Psoas muscle (tissue), 8 donors: ENCODE data around the gene CHRNB1. TPM values are rescaled to one million over a fixed set of nuclear protein-coding genes. Genes with fewer than 3 reads are reported as not detected.

Experiments used
- ATAC-seq, 4 donors: fragments of 200-7000 bp; cut with Tn5 transposase; one replicate each; pipeline ENCODE4 v1.9.1; 2020; ENCODE audit warnings: moderate library complexity in 3 of 4, mild to moderate bottlenecking in 2 of 4
- DNase-seq, 2 donors: peaks; one replicate each; pipeline ENCODE4 v3.0.0-alpha.2; 2020
- H3K27ac ChIP-seq: fragments of 200-600 bp; one replicate; pipeline ENCODE4 v1.8.0; 2022
- H3K27me3 ChIP-seq, 3 donors: fragments of 200-600 bp in 1 of 3; one replicate each; pipeline versions ENCODE4 v1.6.1 to v1.8.0; 2013 to 2022; ENCODE audit warnings: low read length in 2 of 3, mild to moderate bottlenecking in 2 of 3, moderate library complexity in 1 of 3; ENCODE audit not compliant: insufficient read depth in 3 of 3
- H3K36me3 ChIP-seq, 2 donors: fragments of 200-600 bp in 1 of 2; one replicate each; pipeline versions ENCODE4 v1.6.1 to v1.8.0; 2013 to 2022; ENCODE audit warnings: low read depth in 1 of 2, mild to moderate bottlenecking in 1 of 2, moderate library complexity in 1 of 2; ENCODE audit not compliant: insufficient read depth in 1 of 2
- H3K4me1 ChIP-seq: fragments of 200-600 bp; one replicate; pipeline ENCODE4 v1.8.0; 2022
- H3K4me3 ChIP-seq: fragments of 200-600 bp; one replicate; pipeline ENCODE4 v1.8.0; 2022; ENCODE audit warnings: mild to moderate bottlenecking
- H3K9me3 ChIP-seq: fragments of 200-600 bp; one replicate; pipeline ENCODE4 v1.8.0; 2022
- WGBS, 3 donors: extraction: QIAGEN DNeasy Blood & Tissue Kit; methylation state at CpG; one replicate each; pipeline versions ENCODE4 v1.1.6 to v1.1.7; 2013; 5-methylcytosine and 5-hydroxymethylcytosine counted together
- intact Hi-C, 2 donors: fragments of 100-400 bp; cut with DNase I; formaldehyde crosslinking; loops; one replicate each; pipeline versions ENCODE4 v1.11.0 to v1.14.2; 2022
- polyA plus RNA-seq, 3 donors: library from polyadenylated mRNA; stranded (reverse); fragments of 200-250 nt; gene quantifications; one replicate each; pipeline ENCODE4 v1.2.3, GENCODE V29; 2013
- total RNA-seq, 4 donors: library from RNA; stranded (reverse); fragmentation: NEBNext Ultra II Directional in 2 of 4; extraction: Animal tissue kit (Norgen Biotek cat#: 25700) in 2 of 4; gene quantifications; one replicate each; pipeline versions ENCODE4 v1.2.1 to v1.2.4, GENCODE V29; 2021 to 2023
- TF ChIP-seq, protein P1 (sequence below): fragments of 200-600 bp; IDR thresholded peaks from one replicate; pipeline ENCODE4 v1.8.0; 2022; ENCODE audit warnings: antibody characterized with exemption
- donor health status: healthy with polysubstance abuse.
- donor health status: DM: no; HTN: no; CAD: no; lungs with moderate emphysema.
- donor health status: Bipolar disorder and iron deficiency.
- donor health status: healthy.
- donor health status: DM: yes; HTN: yes; CAD: no.
- donor health status: DM: no; HTN: no; CAD: no.
- donor health status: DM: no; HTN: no; CAD: no.
- donor health status: DM: yes; HTN: yes; CAD: no.

Gene CHRNB1
- total and polyA plus RNA-seq, 7 donors, result 73.0 to 190 (median 118) TPM

DNA sequence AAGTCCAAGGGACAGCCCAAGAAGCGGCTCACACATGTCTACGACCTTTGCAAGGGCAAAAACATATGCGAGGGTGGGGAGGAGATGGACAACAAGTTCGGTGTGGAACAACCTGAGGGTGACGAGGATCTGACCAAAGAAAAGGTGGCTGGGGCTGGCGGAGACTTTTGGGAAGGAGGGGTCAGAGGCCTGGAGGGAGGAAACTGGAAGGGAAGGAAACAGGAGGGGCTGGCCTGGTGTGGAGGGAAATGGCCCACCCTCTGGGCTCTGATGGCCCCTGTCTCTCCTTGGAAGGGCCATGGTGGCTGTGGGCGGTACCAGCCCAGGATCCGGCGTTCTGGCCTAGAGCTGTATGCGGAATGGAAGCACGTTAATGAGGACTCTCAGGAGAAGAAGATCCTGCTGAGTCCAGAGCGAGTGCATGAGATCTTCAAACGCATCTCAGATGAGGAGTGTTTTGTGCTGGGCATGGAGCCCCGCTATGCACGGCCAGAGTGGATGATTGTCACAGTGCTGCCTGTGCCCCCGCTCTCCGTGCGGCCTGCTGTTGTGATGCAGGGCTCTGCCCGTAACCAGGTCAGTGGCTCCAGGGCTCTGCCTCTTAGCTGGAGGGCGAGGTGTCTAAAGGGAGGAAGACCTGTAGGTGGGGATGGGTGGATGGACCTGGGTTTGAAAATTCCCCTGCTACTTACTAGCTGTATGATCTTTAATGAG, 51.8 kb downstream of the CHRNB1 start:
- no peaks in the 10 kb centered on the region for H3K27me3 ChIP-seq
- no peaks in the 10 kb centered on the region for H3K4me1 ChIP-seq
- DNase-seq (no peak), ATAC-seq (peak in 3 of 4 donors; percentile 15 to 47 (median 26))
- H3K27ac ChIP-seq, result peak overlapping the region; percentile 60
- H3K36me3 ChIP-seq, result peaks cover 12 to 66% of the 10 kb centered on the region in 2 donors
- H3K9me3 ChIP-seq, result no peaks in the 10 kb centered on the region
- WGBS, 3 donors, result 76 to 81% (median 79%) methylated on average over 20 of the region's 20 CpGs
- intact Hi-C loops, result no loop called here
- TF ChIP-seq, protein P1, sequence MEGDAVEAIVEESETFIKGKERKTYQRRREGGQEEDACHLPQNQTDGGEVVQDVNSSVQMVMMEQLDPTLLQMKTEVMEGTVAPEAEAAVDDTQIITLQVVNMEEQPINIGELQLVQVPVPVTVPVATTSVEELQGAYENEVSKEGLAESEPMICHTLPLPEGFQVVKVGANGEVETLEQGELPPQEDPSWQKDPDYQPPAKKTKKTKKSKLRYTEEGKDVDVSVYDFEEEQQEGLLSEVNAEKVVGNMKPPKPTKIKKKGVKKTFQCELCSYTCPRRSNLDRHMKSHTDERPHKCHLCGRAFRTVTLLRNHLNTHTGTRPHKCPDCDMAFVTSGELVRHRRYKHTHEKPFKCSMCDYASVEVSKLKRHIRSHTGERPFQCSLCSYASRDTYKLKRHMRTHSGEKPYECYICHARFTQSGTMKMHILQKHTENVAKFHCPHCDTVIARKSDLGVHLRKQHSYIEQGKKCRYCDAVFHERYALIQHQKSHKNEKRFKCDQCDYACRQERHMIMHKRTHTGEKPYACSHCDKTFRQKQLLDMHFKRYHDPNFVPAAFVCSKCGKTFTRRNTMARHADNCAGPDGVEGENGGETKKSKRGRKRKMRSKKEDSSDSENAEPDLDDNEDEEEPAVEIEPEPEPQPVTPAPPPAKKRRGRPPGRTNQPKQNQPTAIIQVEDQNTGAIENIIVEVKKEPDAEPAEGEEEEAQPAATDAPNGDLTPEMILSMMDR, result no peak
- no peak overlapping the region for H3K4me3 ChIP-seq

DNA sequence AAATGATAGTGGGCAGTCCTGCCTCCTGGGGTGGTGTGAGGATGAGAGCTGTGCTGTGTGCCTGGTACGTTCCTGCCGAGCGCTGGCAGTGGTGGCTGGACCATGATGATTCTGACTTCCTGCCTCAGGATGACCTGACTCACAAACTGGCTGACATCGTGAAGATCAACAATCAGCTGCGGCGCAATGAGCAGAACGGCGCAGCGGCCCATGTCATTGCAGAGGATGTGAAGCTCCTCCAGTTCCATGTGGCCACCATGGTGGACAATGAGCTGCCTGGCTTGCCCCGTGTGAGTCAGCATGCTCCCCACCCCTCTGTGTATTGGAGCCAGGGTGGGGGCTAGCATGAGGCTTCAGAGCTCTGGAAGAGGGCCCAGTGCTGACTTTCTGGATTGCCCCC, 52.4 kb downstream of the CHRNB1 start:
- Histone ChIP-seq H3K36me3 (peaks cover 15 to 71% of the 10 kb centered on the region in 2 donors), H3K27me3 (no peaks in the 10 kb centered on the region), H3K4me1 (no peaks in the 10 kb centered on the region), H3K27ac (peak overlapping the region; percentile 60), H3K4me3 (no peak overlapping the region), H3K9me3 (no peaks in the 10 kb centered on the region)
- DNase-seq (no peak), ATAC-seq (peak in 3 of 4 donors; percentile 35 to 45 (median 39))
- WGBS, 3 donors, result 75 to 82% (median 80%) methylated on average over 10 of the region's 10 CpGs
- intact Hi-C loops, result no loop called here
- TF ChIP-seq, protein P1, result no peak

DNA sequence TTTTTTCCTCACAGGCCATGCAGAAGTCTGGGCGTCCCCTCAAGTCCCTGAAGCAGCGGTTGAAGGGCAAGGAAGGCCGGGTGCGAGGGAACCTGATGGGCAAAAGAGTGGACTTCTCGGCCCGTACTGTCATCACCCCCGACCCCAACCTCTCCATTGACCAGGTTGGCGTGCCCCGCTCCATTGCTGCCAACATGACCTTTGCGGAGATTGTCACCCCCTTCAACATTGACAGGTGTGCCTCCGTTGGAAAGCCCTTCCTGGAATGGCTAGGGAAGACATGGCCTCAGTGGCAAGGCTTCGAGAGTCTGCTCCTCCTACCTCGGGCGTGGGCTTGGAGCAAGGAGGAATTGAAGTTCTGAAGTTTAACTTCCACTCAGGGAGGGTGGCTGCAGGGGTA, 52.8 kb downstream of the CHRNB1 start:
- Histone ChIP-seq H3K4me1 (no peaks in the 10 kb centered on the region), H3K9me3 (no peaks in the 10 kb centered on the region), H3K27me3 (no peaks in the 10 kb centered on the region), H3K4me3 (no peak overlapping the region), H3K36me3 (peaks cover 17 to 75% of the 10 kb centered on the region in 2 donors), H3K27ac (peak overlapping the region; percentile 60)
- DNase-seq, result no peak
- WGBS, 3 donors, result 86 to 90% (median 89%) methylated on average over 14 of the region's 14 CpGs
- ATAC-seq, result no peak
- intact Hi-C loops, result no loop called here
- TF ChIP-seq, protein P1, result no peak

DNA sequence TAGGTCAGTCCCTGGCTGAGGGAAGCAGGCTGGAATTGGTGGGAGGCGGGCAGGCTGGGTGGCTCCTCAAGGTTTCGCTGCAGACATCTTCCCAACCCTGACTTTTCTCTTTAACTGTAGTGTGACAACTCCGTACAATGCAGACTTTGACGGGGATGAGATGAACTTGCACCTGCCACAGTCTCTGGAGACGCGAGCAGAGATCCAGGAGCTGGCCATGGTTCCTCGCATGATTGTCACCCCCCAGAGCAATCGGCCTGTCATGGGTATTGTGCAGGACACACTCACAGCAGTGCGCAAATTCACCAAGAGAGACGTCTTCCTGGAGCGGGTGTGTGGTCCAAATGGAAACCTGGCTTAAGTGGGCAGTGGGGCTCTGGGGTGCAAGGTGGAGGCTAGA, 54.3 kb downstream of the CHRNB1 start:
- TF ChIP-seq, protein P1, result no peak
- no peaks in the 10 kb centered on the region for H3K9me3 ChIP-seq
- H3K4me3 ChIP-seq, result no peak overlapping the region
- H3K4me1 ChIP-seq, result no peaks in the 10 kb centered on the region
- H3K27ac ChIP-seq, result no peak overlapping the region
- 76 to 86% (median 77%) methylated on average over 11 of the region's 11 CpGs for WGBS, 3 donors
- intact Hi-C loops, result no loop called here
- no peak for ATAC-seq
- H3K36me3 ChIP-seq, result peaks cover 20 to 90% of the 10 kb centered on the region in 2 donors
- H3K27me3 ChIP-seq, result no peaks in the 10 kb centered on the region
- DNase-seq, result no peak

DNA sequence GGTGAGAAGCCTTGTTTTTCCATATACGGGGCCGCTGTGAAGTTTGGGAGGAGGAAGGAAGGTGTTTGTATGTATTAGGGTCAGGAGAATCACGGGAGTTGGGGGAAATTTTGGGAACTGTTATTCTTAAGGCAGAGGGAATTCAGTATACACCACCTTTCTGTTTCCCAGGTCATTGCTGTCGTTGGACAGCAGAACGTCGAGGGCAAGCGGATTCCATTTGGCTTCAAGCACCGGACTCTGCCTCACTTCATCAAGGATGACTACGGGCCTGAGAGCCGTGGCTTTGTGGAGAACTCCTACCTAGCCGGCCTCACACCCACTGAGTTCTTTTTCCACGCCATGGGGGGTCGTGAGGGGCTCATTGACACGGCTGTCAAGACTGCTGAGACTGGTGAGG, 56.9 kb downstream of the CHRNB1 start:
- H3K9me3 ChIP-seq, result no peaks in the 10 kb centered on the region
- DNase-seq (no peak), ATAC-seq (no peak)
- H3K27ac ChIP-seq, result no peak overlapping the region
- no peak overlapping the region for H3K4me3 ChIP-seq
- peaks cover 20 to 100% of the 10 kb centered on the region in 2 donors for H3K36me3 ChIP-seq
- 81 to 84% (median 83%) methylated on average over 14 of the region's 14 CpGs for WGBS, 3 donors
- TF ChIP-seq, protein P1, result no peak
- no peaks in the 10 kb centered on the region for H3K27me3 ChIP-seq
- intact Hi-C loops, result no loop called here
- H3K4me1 ChIP-seq, result no peaks in the 10 kb centered on the region
